GM23338 (cell line): Measurements from ENCODE around the gene CCDC69. TPM values are rescaled to one million over a fixed set of nuclear protein-coding genes. Genes with fewer than 3 reads are reported as not detected.

Experiments used
- ATAC-seq: fragments of 200-7000 bp; cut with Tn5 transposase; 3 replicates; pipeline ENCODE4 v1.9.1; 2020
- DNase-seq: peaks from one replicate; pipeline ENCODE4 v3.0.0-alpha.2; 2015; ENCODE audit warnings: low spot score
- H2AFZ ChIP-seq: fragments of 200-600 bp; sonication (generic); 2 replicates; pipeline ENCODE4 v1.8.0; 2016; ENCODE audit warnings: antibody characterized with exemption, mild to moderate bottlenecking, moderate library complexity
- H3F3A ChIP-seq: fragments of 200-600 bp; sonication (generic); replicated peaks from 2 replicates; pipeline ENCODE4 v1.8.0; 2017; ENCODE audit warnings: antibody characterized with exemption, mixed run types, low read depth
- H3K27ac ChIP-seq: fragments of 200-600 bp; sonication (generic); 2 replicates; pipeline ENCODE4 v1.6.1; 2016; ENCODE audit warnings: low read depth
- H3K27me3 ChIP-seq: fragments of 200-600 bp; sonication (generic); 2 replicates; pipeline ENCODE4 v1.8.0; 2016; ENCODE audit warnings: mild to moderate bottlenecking, mixed run types, moderate library complexity; ENCODE audit not compliant: insufficient read depth
- H3K36me3 ChIP-seq: fragments of 200-600 bp; sonication (generic); 2 replicates; pipeline ENCODE4 v1.8.0; 2016; ENCODE audit warnings: mild to moderate bottlenecking; ENCODE audit not compliant: insufficient read depth
- H3K4me1 ChIP-seq: fragments of 200-600 bp; sonication (generic); 2 replicates; pipeline ENCODE4 v1.8.0; 2016; ENCODE audit warnings: mild to moderate bottlenecking, moderate library complexity; ENCODE audit not compliant: insufficient read depth
- H3K4me2 ChIP-seq: fragments of 200-600 bp; sonication (generic); 2 replicates; pipeline ENCODE4 v1.7.1; 2017; ENCODE audit warnings: mixed run types
- H3K4me3 ChIP-seq: fragments of 200-600 bp; sonication (generic); 2 replicates; pipeline ENCODE4 v1.6.1; 2016; ENCODE audit warnings: mixed run types
- H3K79me2 ChIP-seq: fragments of 200-600 bp; sonication (generic); replicated peaks from 2 replicates; pipeline ENCODE4 v1.8.0; 2017; ENCODE audit warnings: mild to moderate bottlenecking; ENCODE audit not compliant: insufficient read depth
- H3K9me2 ChIP-seq: fragments of 200-600 bp; sonication (generic); 2 replicates; pipeline ENCODE4 v1.8.0; 2017; ENCODE audit not compliant: insufficient read depth
- H4K20me1 ChIP-seq: fragments of 200-600 bp; sonication (generic); replicated peaks from 2 replicates; pipeline ENCODE4 v1.8.0; 2017; ENCODE audit warnings: mild to moderate bottlenecking; ENCODE audit not compliant: insufficient read depth
- H3K27ac Mint-ChIP-seq: 2 replicates; pipeline ENCODE4 v1.8.0; 2020; ENCODE audit warnings: inconsistent platforms, mild to moderate bottlenecking, moderate library complexity, mixed read lengths
- H3K27me3 Mint-ChIP-seq: 3 replicates; pipeline ENCODE4 v1.8.0; 2022; ENCODE audit warnings: low read depth, mild to moderate bottlenecking, moderate library complexity, mixed read lengths, inconsistent platforms; ENCODE audit not compliant: insufficient read depth, poor library complexity
- H3K36me3 Mint-ChIP-seq: 3 replicates; pipeline ENCODE4 v1.8.0; 2021; ENCODE audit warnings: low read depth, mild to moderate bottlenecking, inconsistent platforms, moderate library complexity, mixed read lengths
- H3K4me1 Mint-ChIP-seq: 3 replicates; pipeline ENCODE4 v1.8.0; 2020; ENCODE audit warnings: mild to moderate bottlenecking, inconsistent platforms, mixed read lengths
- H3K4me3 Mint-ChIP-seq: 3 replicates; pipeline ENCODE4 v1.8.0; 2021; ENCODE audit warnings: moderate library complexity, mild to moderate bottlenecking, inconsistent platforms, mixed read lengths
- H3K9me3 Mint-ChIP-seq: 3 replicates; pipeline ENCODE4 v1.8.0; 2020; ENCODE audit warnings: moderate library complexity, mild to moderate bottlenecking, inconsistent platforms, mixed read lengths
- CREB1 ChIP-seq: fragments of 250-450 bp; sonication (Bioruptor Pico); IDR thresholded peaks from 2 replicates; pipeline ENCODE4 v1.5.0; 2020; ENCODE audit warnings: low read depth, mild to moderate bottlenecking, moderate library complexity
- CTCF ChIP-seq, 2 experiments: fragments of 200-600 bp in 1 of 2; sonication (generic) in 1 of 2; conservative IDR thresholded peaks; 2 replicates each; pipeline versions ENCODE4 v1.5.1 to v1.6.1; 2016 to 2017; ENCODE audit warnings: antibody characterized with exemption in 2 of 2, low read depth in 2 of 2, mild to moderate bottlenecking in 2 of 2, moderate library complexity in 1 of 2
- ETS1 ChIP-seq: IDR thresholded peaks from 2 replicates; pipeline ENCODE4 v1.6.1; 2016; ENCODE audit warnings: antibody characterized with exemption
- EZH2phosphoT487 ChIP-seq: fragments of 200-600 bp; sonication (generic); IDR thresholded peaks from one replicate; pipeline ENCODE4 v1.8.1; 2018; ENCODE audit warnings: antibody characterized with exemption; ENCODE audit not compliant: unreplicated experiment
- JUNB ChIP-seq: IDR thresholded peaks from one replicate; pipeline ENCODE4 v1.6.1; 2016; ENCODE audit warnings: antibody characterized with exemption; ENCODE audit not compliant: unreplicated experiment
- NANOG ChIP-seq: IDR thresholded peaks from 2 replicates; pipeline ENCODE4 v1.6.1; 2016; ENCODE audit warnings: antibody characterized with exemption, borderline replicate concordance
- POLR2AphosphoS5 ChIP-seq: IDR thresholded peaks from 2 replicates; pipeline ENCODE4 v1.6.1; 2016; ENCODE audit warnings: antibody characterized with exemption, low read depth
- REST ChIP-seq: IDR thresholded peaks from one replicate; pipeline ENCODE4 v1.6.1; 2018; ENCODE audit warnings: antibody characterized with exemption; ENCODE audit not compliant: unreplicated experiment
- STAT1 ChIP-seq: IDR thresholded peaks from one replicate; pipeline ENCODE4 v1.6.1; 2016; ENCODE audit warnings: antibody characterized with exemption; ENCODE audit not compliant: unreplicated experiment
- ZNF114 ChIP-seq: fragments of 250-450 bp; sonication (Bioruptor Pico); IDR thresholded peaks from 2 replicates; pipeline ENCODE4 v1.5.0; 2020; ENCODE audit warnings: mild to moderate bottlenecking, moderate library complexity
- polyA plus RNA-seq: library from polyadenylated mRNA; unstranded; fragments of >200 nt; fragmentation: Nextera tagmentation; extraction: Ambion mirVana; gene quantifications from 2 replicates; pipeline ENCODE4 v1.2.1, GENCODE V29; 2016
- total RNA-seq: library from RNA; depleted of rRNA; stranded (reverse); fragments of >200 nt; shearing (Covaris generic); gene quantifications from 2 replicates; pipeline ENCODE4 v1.2.3, GENCODE V29; 2014

CCDC69 gene
- total and polyA plus RNA-seq, 2 experiments from 2014 or later, result 2.7 to 5.3 TPM

GRCh38 chr5:151191661-151192060 is 32.2 kb downstream of the CCDC69 start (continued):
- TF ChIP-seq REST, result no peak
- TF ChIP-seq EZH2phosphoT487, result no peak
- no peak for TF ChIP-seq CREB1 (CRISPR knock-in tag)

- Mint-ChIP-seq H3K27me3 (peaks cover 3% of the 10 kb centered on the region), H3K4me1 (peaks cover 22% of the 10 kb centered on the region), H3K4me3 (no peak overlapping the region), H3K27ac (no peak overlapping the region), H3K36me3 (no peaks in the 10 kb centered on the region), H3K9me3 (no peaks in the 10 kb centered on the region; the same call in 2 of the 3 replicates)
- Histone ChIP-seq H2AFZ (no peak overlapping the region), H3K4me1 (no peaks in the 10 kb centered on the region; the same call in 1 of the 2 replicates), H4K20me1 (no peaks in the 10 kb centered on the region), H3K36me3 (no peaks in the 10 kb centered on the region), H3K27ac (no peak overlapping the region), H3K4me3 (no peak overlapping the region), H3K79me2 (no peaks in the 10 kb centered on the region), H3K4me2 (no peak overlapping the region), H3F3A (no peaks in the 10 kb centered on the region), H3K9me2 (no peaks in the 10 kb centered on the region), H3K27me3 (no peaks in the 10 kb centered on the region)
- no peak for TF ChIP-seq ETS1
- no peak for TF ChIP-seq NANOG
- TF ChIP-seq JUNB, result no peak
- TF ChIP-seq CTCF (conservative IDR thresholded peaks at IDR 0.05; ENCODE audit: low read depth in 2 of 2), result no peak
- ATAC-seq (no peak), DNase-seq (no peak)
These were observed 34.7 kb downstream of the CCDC69 start for GRCh38 chr5:151189151-151189550.

- TF ChIP-seq STAT1 (no peak), POLR2AphosphoS5 (no peak), ZNF114 (no peak)
- H3K4me2 ChIP-seq, result no peak overlapping the region
- Mint-ChIP-seq H3K4me1 (peaks cover 21% of the 10 kb centered on the region), H3K36me3 (no peaks in the 10 kb centered on the region), H3K27ac (no peak overlapping the region), H3K4me3 (no peak overlapping the region), H3K27me3 (peaks cover 3% of the 10 kb centered on the region), H3K9me3 (no peaks in the 10 kb centered on the region; the same call in 2 of the 3 replicates)
- H3K36me3 ChIP-seq, result no peaks in the 10 kb centered on the region
- ATAC-seq (no peak), DNase-seq (no peak)
- H3K27me3 ChIP-seq, result no peaks in the 10 kb centered on the region
- H2AFZ ChIP-seq, result no peak overlapping the region
- no peaks in the 10 kb centered on the region for H3F3A ChIP-seq
- H3K9me2 ChIP-seq, result no peaks in the 10 kb centered on the region
- H3K4me3 ChIP-seq, result no peak overlapping the region
- no peaks in the 10 kb centered on the region for H3K4me1 ChIP-seq
- no peak overlapping the region for H3K27ac ChIP-seq
- H3K79me2 ChIP-seq, result no peaks in the 10 kb centered on the region
- no peaks in the 10 kb centered on the region for H4K20me1 ChIP-seq
These were observed 37.4 kb downstream of the CCDC69 start for GRCh38 chr5:151186538-151186937.
